ENCODE data around the gene EIF3L. TPM values are rescaled to one million over a fixed set of nuclear protein-coding genes. Genes with fewer than 3 reads are reported as not detected.

The EIF3L gene
- total RNA-seq, 1 donor from 2014 or later = 315 TPM

GRCh38 chr22:37933711-37934376 is 84.6 kb downstream of the EIF3L start:
- intact Hi-C loops (cut with DNase I) = loop anchor here (10.0 kb wide), 1 partner anchor 49 kb away; no protein-coding TSS in a partner anchor

More at GRCh38 chr22:37933711-37934376, 84.6 kb downstream of the EIF3L start:
- DNase-seq (ENCODE audit: low spot score) (peak; percentile 89), ATAC-seq (peak; percentile 94)

Small RNA genes within 50 kb of the gene (microRNA-seq; reads per million reads assigned to microRNA genes)
- not detected for gene MIR659

Other genes starting within 250 kb of the EIF3L start
- gene GGA1, start 240.6 kb upstream of the EIF3L start, total RNA-seq = 71.2 TPM
- gene SH3BP1, start 209.8 kb upstream of the EIF3L start, total RNA-seq = 10.3 TPM
- 10.0 TPM for gene PDXP, start 190.7 kb upstream of the EIF3L start, total RNA-seq
- gene LGALS1, start 173.8 kb upstream of the EIF3L start, total RNA-seq = 1,269 TPM
- gene NOL12, start 163.1 kb upstream of the EIF3L start, total RNA-seq = 21.2 TPM
- 84.0 TPM for gene TRIOBP, start 152.4 kb upstream of the EIF3L start, total RNA-seq
- gene GCAT, start 41.5 kb upstream of the EIF3L start, total RNA-seq = 7.6 TPM
- gene GALR3, start 26.0 kb upstream of the EIF3L start, total RNA-seq = not detected
- 17.3 TPM for gene ANKRD54, start 5.1 kb upstream of the EIF3L start, total RNA-seq
- 30.4 TPM for gene MICALL1, start 56.9 kb downstream of the EIF3L start, total RNA-seq
- gene C22orf23, start 104.2 kb downstream of the EIF3L start, total RNA-seq = 0.45 TPM
- gene POLR2F, start 104.3 kb downstream of the EIF3L start, total RNA-seq = 94.8 TPM
- gene SOX10, start 135.1 kb downstream of the EIF3L start, total RNA-seq = 179 TPM
- 28.7 TPM for gene PICK1, start 208.0 kb downstream of the EIF3L start, total RNA-seq
- 1.7 TPM for gene SLC16A8, start 234.8 kb downstream of the EIF3L start, total RNA-seq